DND-41 (cell line): ENCODE results near the gene EPB41L4B.
"Not testable (repeated sequence)": the region's sequence is repeated elsewhere in the genome, so short reads cannot be mapped to it uniquely, and the experiment has no call there.

Experiments used
- ATAC-seq: fragments of 200-7000 bp; cut with Tn5 transposase; 3 replicates; pipeline ENCODE4 v1.9.1; 2021; ENCODE audit warnings: low read depth; ENCODE audit not compliant: insufficient read depth
- DNase-seq: peaks from one replicate; pipeline ENCODE4 v3.0.0-alpha.2; 2020
- H2AFZ ChIP-seq: 2 replicates; pipeline ENCODE4 v1.6.0; 2012; ENCODE audit warnings: low read depth, low read length
- H3K27ac ChIP-seq: 2 replicates; pipeline ENCODE4 v1.5.1; 2012; ENCODE audit warnings: low read length, inconsistent platforms
- H3K27me3 ChIP-seq: fragments of 200-600 bp; sonication (generic); 2 replicates; pipeline ENCODE4 v1.6.0; 2012; ENCODE audit warnings: low read length, mild to moderate bottlenecking, inconsistent platforms; ENCODE audit not compliant: insufficient read depth, poor library complexity
- H3K36me3 ChIP-seq: 2 replicates; pipeline ENCODE4 v1.5.1; 2012; ENCODE audit warnings: low read length, inconsistent platforms; ENCODE audit not compliant: insufficient read depth
- H3K4me1 ChIP-seq: 2 replicates; pipeline ENCODE4 v1.5.1; 2012; ENCODE audit warnings: mild to moderate bottlenecking, low read length; ENCODE audit not compliant: insufficient read depth
- H3K4me2 ChIP-seq: 2 replicates; pipeline ENCODE4 v1.6.0; 2012; ENCODE audit warnings: mild to moderate bottlenecking, moderate library complexity, low read length, inconsistent platforms; ENCODE audit not compliant: insufficient read depth
- H3K4me3 ChIP-seq, 2 experiments: fragments of 200-600 bp in 1 of 2; shearing (Covaris generic) in 1 of 2; 2 replicates each; pipeline ENCODE4 v1.5.1; 2012 to 2016; ENCODE audit warnings: inconsistent platforms in 2 of 2, low read length in 2 of 2, mild to moderate bottlenecking in 2 of 2, low read depth in 1 of 2, moderate library complexity in 1 of 2
- H3K79me2 ChIP-seq: 2 replicates; pipeline ENCODE4 v1.6.0; 2012; ENCODE audit warnings: low read length, inconsistent platforms; ENCODE audit not compliant: insufficient read depth
- H3K9ac ChIP-seq: 2 replicates; pipeline ENCODE4 v1.6.0; 2012; ENCODE audit warnings: low read depth, mild to moderate bottlenecking, inconsistent platforms, low read length, moderate library complexity
- H3K9me3 ChIP-seq: 2 replicates; pipeline ENCODE4 v1.5.1; 2012; ENCODE audit warnings: low read length, moderate library complexity, mild to moderate bottlenecking, inconsistent platforms; ENCODE audit not compliant: insufficient read depth, severe bottlenecking
- H4K20me1 ChIP-seq: 2 replicates; pipeline ENCODE4 v1.6.0; 2012; ENCODE audit warnings: low read length; ENCODE audit not compliant: insufficient read depth
- CTCF ChIP-seq: IDR thresholded peaks from 2 replicates; pipeline ENCODE4 v1.5.1; 2012; ENCODE audit warnings: borderline replicate concordance, low read length, moderate library complexity, mild to moderate bottlenecking; ENCODE audit not compliant: poor library complexity, severe bottlenecking; ENCODE audit errors: extremely low read depth
- EZH2 ChIP-seq: IDR thresholded peaks from 3 replicates; pipeline ENCODE4 v1.6.1; 2012; ENCODE audit warnings: borderline replicate concordance, low read depth, mild to moderate bottlenecking, moderate library complexity, low read length, inconsistent platforms; ENCODE audit not compliant: severe bottlenecking

EPB41L4B gene

DNA sequence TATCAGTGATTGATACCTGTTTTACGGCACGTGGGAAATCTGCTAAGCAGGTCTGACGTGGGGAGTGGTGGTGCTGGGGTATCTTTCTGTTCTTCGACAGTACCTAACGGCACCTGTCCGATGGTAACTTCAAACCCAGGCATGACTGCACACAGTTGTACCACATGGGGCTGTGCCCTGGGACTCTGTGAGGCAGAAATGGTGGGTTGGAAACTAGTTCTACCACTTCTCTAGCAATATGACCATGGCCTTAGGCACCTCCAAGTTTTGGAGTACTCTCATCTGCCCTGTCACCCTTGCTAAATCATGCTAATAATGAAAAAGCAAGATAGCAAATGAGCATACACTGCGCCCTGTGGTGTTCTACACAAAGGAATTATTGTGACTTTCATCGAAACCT, 30.9 kb downstream of the EPB41L4B start:
- no peak overlapping the region for H3K9ac ChIP-seq
- no peak overlapping the region for H3K27ac ChIP-seq
- no peak overlapping the region for H3K4me2 ChIP-seq
- no peaks in the 10 kb centered on the region for H3K36me3 ChIP-seq
- no peak for ATAC-seq
- no peaks in the 10 kb centered on the region for H3K9me3 ChIP-seq
- H3K4me3 ChIP-seq, result no peak overlapping the region
- TF ChIP-seq EZH2 (no peak), CTCF (no peak)
- no peaks in the 10 kb centered on the region for H4K20me1 ChIP-seq
- H3K27me3 ChIP-seq, result peaks cover 3% of the 10 kb centered on the region
- DNase-seq, result no peak
- H2AFZ ChIP-seq, result no peak overlapping the region
- no peaks in the 10 kb centered on the region for H3K4me1 ChIP-seq
- no peaks in the 10 kb centered on the region for H3K79me2 ChIP-seq

- no peak overlapping the region for H3K9ac ChIP-seq
- no peak overlapping the region for H2AFZ ChIP-seq
- H3K4me2 ChIP-seq, result no peak overlapping the region
- no peaks in the 10 kb centered on the region for H3K79me2 ChIP-seq
- no peaks in the 10 kb centered on the region for H4K20me1 ChIP-seq
- H3K4me1 ChIP-seq, result no peaks in the 10 kb centered on the region
- no peaks in the 10 kb centered on the region for H3K9me3 ChIP-seq
- H3K27me3 ChIP-seq, result peaks cover 3% of the 10 kb centered on the region
- TF ChIP-seq CTCF (no peak), EZH2 (no peak)
- DNase-seq, result no peak
- no peak overlapping the region for H3K27ac ChIP-seq
- no peaks in the 10 kb centered on the region for H3K36me3 ChIP-seq
- no peak for ATAC-seq
- no peak overlapping the region for H3K4me3 ChIP-seq
Observed at GRCh38 chr9:109289186-109289585, 31.7 kb downstream of the EPB41L4B start.

GRCh38 chr9:109286981-109287380, 33.9 kb downstream of the EPB41L4B start:
- no peaks in the 10 kb centered on the region for H3K36me3 ChIP-seq
- TF ChIP-seq CTCF, result no peak
- TF ChIP-seq EZH2, result no peak
- H3K27ac ChIP-seq, result no peak overlapping the region
- H3K4me3 ChIP-seq, result no peak overlapping the region
- H3K4me2 ChIP-seq, result no peak overlapping the region
- ATAC-seq, result no peak
- DNase-seq, result no peak
- H3K9me3 ChIP-seq, result no peaks in the 10 kb centered on the region
- no peak overlapping the region for H2AFZ ChIP-seq
- no peaks in the 10 kb centered on the region for H3K4me1 ChIP-seq
- H3K27me3 ChIP-seq, result peaks cover 3% of the 10 kb centered on the region
- H3K79me2 ChIP-seq, result no peaks in the 10 kb centered on the region
- no peaks in the 10 kb centered on the region for H4K20me1 ChIP-seq
- no peak overlapping the region for H3K9ac ChIP-seq

GRCh38 chr9:109286571-109286977, 34.3 kb downstream of the EPB41L4B start:
- no peak for ATAC-seq

DNA sequence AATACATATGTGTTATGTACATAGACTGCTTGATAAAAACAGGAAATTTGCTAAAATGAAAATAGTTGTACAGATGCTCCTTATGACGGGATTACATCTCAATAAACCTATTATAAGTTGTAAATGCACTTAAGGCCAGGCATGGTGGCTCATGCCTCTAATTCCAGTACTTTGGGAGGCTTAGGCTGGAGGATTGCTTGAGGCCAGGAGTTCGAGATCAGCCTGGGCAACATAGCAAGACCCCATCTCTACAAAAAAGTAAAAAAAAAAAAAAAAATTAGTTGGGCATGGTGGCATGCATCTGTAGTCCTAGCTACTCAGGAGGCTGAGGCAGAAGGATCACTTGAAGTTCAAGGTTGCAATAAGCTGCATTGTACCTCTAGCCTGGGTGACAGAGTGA, 37.2 kb downstream of the EPB41L4B start:
- not testable (repeated sequence) for H2AFZ ChIP-seq, H3K4me1 ChIP-seq, DNase-seq, H4K20me1 ChIP-seq, H3K9ac ChIP-seq, H3K4me2 ChIP-seq, H3K27ac ChIP-seq, H3K9me3 ChIP-seq, H3K79me2 ChIP-seq, H3K4me3 ChIP-seq, H3K27me3 ChIP-seq, ATAC-seq, H3K36me3 ChIP-seq

More at GRCh38 chr9:109286571-109286977, 34.3 kb downstream of the EPB41L4B start:
- no peak overlapping the region for H3K4me2 ChIP-seq
- no peak overlapping the region for H3K9ac ChIP-seq
- H4K20me1 ChIP-seq, result no peaks in the 10 kb centered on the region
- no peaks in the 10 kb centered on the region for H3K9me3 ChIP-seq
- no peak overlapping the region for H2AFZ ChIP-seq
- peaks cover 3% of the 10 kb centered on the region for H3K27me3 ChIP-seq
- H3K79me2 ChIP-seq, result no peaks in the 10 kb centered on the region
- H3K36me3 ChIP-seq, result no peaks in the 10 kb centered on the region
- TF ChIP-seq CTCF, result no peak
- TF ChIP-seq EZH2, result no peak
- no peak overlapping the region for H3K27ac ChIP-seq
- no peak overlapping the region for H3K4me3 ChIP-seq
- H3K4me1 ChIP-seq, result no peaks in the 10 kb centered on the region
- no peak for DNase-seq
